HG03521 (cell line): ENCODE measurements around the gene CHRNB2.
A peak's percentile ranks its signal among the peaks of the same experiment; 100 is the strongest.

Experiments
- ATAC-seq: cut with Tn5 transposase; IDR thresholded peaks from one replicate; pipeline ENCODE4 v1.9.1; 2021; ENCODE audit warnings: mild to moderate bottlenecking, moderate library complexity; ENCODE audit not compliant: unreplicated experiment

CHRNB2 gene

DNA sequence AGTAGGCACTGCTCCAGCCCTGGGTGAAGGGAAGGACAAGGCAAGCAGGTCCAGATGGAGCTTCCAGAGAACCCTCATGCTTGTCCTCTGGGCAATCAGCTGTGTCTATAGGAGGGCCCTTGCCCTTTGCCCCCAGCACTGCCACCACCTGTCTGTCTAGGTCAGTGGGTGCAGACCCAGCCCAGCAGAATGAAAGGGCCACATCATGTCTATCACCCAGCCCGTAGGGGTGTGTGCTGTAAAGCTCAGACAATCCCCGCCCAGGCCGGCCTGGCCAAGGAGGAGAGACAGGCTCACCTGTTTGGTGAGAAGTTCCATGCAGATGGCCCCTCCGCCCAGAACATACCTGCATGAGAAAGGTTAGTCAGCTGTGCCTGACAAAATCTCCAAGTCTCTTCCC lies 16.1 kb upstream of the CHRNB2 start:
- ATAC-seq = no peak

DNA sequence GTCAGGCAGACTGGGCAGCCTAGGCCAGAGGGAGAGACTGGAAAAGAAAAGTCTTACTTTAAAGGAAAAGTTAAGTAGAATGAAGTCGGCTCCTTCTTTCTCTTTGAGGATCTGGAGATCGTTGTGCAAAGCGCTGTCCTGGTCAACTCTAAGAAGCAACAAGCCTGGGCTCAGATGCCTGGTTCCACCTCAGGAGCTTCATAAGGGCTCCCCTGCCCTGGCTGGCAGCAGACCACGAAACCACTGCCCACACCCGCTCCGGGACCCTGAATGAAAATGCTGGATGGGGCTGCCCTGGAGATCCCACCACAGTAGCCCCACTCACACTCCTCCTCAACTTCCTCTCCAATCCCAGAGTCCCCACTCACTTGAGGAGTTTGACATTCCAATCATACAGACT lies 15.5 kb upstream of the CHRNB2 start:
- no peak for ATAC-seq

DNA sequence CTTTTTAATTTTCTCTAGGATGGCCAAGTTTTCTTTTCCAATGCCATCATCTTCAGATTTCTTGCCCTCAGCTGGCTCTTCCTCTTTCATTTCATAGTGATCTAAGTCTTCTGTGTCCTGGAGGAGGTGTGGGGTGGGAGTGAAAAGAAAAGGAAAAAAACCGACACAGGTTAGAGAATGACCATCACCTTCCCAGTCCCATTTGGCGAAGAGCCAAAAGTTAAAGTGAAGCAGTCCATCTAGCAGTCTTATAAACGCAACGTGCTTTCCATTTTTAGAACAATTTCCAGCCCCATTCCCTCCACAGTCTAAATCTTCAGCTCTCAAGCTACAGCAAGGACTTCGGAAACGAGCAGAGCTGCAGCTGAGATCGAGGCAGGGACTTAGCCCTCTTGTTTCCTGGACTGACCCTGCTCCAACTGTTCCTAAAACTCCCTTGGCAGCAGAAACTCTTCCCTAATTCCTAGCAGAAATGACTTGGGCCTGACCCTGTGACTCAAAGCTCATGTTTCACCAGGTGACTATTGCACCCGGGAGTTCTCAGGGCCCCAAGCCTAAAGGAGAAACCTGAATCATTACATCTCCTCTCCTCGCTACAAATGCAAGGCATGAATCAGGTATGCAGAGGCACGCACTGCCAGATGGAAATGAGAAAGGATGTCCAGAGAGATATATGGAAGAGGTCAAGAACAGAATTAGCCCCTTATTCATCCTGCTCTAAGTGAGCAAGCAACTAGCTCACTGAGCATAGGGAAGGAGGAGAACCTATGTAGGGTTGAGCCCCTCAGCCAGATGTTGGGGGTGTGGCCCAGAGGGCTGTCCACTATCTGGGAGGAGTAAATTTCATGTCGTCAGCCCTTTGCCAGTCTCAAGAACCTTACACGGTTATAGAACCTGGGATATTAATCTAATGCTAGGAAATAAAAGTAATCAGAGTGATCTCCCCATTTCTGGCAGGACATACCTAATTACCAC lies 14.2 kb upstream of the CHRNB2 start:
- ATAC-seq = no peak

DNA sequence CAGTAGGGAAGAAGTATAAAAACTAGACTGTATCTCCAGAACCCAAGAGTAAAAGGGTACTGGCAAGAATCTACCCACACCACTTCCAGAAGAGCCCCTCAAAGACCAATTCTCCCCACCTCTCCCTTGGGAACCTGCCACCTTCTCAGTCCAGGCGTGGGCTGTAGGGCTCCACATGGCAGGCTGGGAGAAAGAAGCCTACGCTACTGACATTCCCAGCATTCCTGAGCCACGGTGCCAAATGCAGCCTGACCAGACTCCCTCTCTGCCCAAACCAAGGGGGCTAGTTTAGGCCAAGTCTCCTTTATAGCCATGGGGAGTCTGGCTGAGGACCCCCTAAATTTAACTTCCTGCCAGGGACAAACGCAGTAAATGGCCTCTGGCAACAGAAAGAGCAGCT lies 11.2 kb upstream of the CHRNB2 start:
- no peak for ATAC-seq

DNA sequence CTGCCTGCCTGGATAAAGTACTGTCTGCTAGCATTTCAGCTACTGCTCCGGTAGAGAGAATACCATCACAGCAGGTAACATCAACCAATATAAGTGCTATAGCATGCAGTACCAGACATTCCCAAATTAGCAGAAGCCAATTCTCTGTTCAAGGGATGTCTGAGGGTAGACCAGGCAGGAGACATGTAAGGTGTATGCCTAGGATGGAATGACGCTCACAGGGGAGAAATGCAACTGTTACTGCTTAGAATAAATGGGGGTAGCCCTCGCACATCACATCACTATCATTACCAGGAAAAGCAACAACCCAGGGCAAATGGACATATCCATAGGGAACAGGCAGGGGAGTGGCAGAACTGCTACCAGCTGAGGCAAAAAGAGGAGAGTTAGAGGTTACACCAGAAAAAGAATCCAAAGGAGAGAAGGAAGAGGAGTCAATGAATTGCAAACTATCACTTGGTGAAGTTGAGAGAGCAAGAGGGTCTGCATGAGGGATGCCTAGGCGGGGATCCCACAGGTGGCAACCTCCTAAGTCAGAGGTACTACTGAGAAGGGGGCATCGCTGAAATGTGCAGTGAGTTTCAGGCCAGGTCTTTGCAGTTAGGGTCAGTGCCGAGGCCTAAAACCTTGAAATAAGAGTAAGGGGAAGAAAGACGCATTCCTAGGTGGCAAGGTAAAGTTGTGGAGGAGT lies 10.2 kb upstream of the CHRNB2 start:
- no peak for ATAC-seq

DNA sequence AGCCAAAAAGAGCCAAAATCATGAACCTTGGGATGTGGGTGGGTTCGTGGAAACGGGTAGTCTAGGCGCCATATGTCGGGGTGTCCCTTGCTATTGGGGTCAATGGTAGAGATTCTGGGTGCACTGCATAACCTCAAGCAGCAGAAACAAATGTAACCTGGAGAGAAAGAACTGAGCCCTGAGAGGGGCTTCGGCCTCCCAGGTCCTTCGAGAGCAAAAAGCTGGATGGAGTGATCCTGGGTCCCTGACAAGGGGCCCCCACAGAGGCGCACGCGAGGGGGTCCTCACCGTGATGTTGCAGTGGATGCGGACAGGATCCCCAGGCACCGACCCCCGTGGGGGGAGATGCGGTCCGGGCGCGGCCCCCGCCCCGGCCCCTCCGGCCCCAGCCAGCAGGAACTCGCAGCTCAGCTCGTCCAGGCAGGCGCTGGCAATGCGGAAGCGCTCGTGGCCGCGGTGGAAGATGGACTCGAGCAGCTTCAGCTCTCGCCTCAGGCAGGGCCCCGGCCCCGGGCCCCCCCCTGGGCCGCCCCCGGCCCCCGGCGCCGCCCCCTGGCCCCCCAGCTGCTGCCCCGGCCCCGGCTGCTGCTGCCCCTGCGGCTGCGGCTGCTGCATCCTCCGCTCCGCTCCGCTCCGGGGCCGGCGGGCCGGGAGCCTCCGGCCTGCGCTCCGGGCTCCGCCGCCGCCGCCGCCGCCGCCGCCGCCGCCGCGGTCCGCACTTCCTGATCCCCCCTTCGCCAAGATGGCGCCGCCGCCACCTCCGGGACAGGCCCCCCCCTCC lies 9.4 kb upstream of the CHRNB2 start, which contains the start of gene UBE2Q1:
UBE2Q1 (minus strand) TSS at position 724 of the 781 bp plus-strand sequence; CDS start at position 615, 109 bp downstream.
- ATAC-seq = peak; percentile 17

DNA sequence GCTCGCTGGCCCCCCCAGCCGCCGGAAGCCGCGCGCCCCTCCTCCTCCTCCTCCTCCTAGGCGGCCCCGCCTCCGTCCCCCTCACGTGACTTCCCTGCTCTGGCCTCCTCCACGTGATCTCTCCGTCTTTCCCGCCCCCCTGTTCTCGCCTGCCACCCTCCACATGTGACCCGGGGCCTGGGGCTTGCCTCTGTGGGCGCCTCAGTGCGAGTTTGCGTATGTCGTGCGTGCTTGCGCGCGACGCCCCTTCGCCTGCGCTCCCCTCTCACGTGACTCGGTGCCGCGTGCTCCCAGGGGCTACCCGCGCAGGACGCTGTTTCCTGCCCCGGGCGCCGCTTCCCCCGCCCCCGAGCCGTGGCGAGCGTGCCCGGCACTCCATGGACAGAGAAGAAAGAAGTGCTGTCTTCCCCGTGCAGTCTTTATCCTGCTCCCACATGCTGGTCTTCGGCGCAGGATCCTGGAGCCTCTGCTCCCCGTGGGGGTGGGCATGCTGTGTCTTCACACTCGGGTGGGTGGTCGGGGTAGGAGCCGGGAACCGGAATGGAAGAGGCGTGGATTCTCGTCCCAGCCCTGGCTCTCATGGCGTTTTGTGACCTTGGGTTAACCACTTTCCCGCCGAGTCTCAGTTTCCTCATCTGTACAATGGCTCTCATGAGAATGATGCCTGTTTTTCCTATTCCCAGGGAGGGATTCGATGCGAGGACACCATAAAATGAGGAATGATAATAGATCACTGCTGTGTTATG lies 8.7 kb upstream of the CHRNB2 start:
- ATAC-seq = peak; percentile 86

DNA sequence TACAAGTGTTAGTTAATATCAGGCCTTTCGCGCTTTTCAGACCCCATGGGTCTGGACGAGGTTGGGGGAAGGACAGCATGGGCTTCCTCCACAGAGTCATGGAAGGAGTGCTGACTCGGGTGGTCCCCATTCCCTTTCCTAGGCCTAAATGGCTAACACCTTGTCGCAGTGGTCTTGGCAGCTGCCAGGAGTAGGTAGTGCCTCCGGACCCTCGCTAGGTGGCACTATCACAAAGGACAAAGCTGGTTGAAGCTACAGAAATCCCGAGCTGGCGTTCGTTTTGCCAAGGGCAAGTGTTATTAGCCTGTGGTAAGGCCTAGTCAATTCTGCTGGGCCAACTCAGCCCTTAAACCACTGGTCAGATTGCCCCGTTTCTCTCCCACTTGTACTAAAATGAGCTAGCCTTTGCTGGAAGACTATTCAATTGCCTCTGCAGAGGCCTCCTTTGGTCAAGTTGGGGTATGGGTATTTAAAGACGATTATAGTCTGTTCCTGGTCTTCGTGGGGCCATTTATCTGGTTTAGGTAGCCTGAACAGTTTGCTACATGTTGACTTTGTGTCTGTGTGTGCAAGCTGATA lies 8.0 kb upstream of the CHRNB2 start:
- ATAC-seq = peak; percentile 21

DNA sequence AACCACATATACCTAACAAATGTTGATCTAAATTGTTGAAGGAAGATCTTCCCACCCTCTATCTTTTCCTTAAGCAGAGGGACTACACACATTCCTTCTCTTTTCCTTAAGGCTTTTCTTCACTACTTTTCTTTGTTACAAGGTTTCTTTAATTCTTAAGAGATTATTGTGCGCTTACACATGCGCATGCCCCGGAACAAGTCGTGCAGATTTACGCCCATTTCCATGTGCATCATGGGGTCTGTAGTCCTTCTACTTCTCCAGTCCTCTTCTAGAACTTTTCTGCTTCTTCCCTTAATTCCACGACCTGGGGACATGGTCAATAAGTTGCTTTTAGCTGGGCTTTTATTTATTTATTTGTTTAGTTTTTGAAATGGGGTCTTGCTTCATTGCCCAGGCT lies 1.7 kb upstream of the CHRNB2 start:
- ATAC-seq = no peak

DNA sequence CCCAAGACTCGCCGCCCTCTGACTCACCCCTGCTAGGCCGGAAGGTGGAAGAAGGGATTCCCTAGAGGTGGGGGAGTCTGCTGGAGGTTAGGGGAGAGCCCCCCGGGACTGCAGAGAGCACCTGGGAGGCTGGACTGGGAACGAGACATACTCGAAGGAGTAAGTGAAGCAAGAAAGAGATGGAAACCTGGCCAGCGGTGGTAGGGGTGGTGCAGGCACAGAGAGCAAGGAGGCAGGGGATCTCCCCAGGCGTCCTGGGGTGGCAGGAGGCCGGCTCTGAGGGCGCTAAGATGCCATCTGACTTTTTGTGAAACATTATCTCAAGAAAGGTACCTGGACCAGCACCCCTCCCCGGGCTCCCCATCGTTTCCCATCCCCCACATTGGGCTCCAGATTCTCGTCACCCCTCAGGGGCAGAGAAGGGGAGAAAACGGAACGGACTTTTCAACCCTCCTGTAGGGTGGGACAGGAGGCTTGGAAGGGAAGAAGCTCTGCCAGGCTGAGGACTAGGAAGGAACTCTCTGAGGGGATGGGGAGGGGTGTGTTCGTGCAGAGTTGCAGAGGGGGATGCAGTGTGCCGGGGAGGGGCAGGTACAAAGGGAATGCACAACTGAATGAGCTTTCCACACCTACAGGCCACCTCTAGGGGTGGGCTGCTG lies 708 bp downstream of the CHRNB2 start:
- no peak for ATAC-seq

DNA sequence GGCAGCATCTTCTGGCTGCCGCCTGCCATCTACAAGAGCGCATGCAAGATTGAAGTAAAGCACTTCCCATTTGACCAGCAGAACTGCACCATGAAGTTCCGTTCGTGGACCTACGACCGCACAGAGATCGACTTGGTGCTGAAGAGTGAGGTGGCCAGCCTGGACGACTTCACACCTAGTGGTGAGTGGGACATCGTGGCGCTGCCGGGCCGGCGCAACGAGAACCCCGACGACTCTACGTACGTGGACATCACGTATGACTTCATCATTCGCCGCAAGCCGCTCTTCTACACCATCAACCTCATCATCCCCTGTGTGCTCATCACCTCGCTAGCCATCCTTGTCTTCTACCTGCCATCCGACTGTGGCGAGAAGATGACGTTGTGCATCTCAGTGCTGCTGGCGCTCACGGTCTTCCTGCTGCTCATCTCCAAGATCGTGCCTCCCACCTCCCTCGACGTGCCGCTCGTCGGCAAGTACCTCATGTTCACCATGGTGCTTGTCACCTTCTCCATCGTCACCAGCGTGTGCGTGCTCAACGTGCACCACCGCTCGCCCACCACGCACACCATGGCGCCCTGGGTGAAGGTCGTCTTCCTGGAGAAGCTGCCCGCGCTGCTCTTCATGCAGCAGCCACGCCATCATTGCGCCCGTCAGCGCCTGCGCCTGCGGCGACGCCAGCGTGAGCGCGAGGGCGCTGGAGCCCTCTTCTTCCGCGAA lies 3.8 kb downstream of the CHRNB2 start:
- no peak for ATAC-seq

DNA sequence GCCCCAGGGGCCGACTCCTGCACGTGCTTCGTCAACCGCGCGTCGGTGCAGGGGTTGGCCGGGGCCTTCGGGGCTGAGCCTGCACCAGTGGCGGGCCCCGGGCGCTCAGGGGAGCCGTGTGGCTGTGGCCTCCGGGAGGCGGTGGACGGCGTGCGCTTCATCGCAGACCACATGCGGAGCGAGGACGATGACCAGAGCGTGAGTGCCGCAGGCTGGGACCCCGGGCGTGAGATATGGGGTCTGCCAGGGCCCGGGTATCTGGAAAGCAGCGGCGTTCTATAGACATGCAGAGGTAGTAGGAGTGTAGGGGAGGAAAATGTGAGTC lies 4.3 kb downstream of the CHRNB2 start:
- no peak for ATAC-seq

DNA sequence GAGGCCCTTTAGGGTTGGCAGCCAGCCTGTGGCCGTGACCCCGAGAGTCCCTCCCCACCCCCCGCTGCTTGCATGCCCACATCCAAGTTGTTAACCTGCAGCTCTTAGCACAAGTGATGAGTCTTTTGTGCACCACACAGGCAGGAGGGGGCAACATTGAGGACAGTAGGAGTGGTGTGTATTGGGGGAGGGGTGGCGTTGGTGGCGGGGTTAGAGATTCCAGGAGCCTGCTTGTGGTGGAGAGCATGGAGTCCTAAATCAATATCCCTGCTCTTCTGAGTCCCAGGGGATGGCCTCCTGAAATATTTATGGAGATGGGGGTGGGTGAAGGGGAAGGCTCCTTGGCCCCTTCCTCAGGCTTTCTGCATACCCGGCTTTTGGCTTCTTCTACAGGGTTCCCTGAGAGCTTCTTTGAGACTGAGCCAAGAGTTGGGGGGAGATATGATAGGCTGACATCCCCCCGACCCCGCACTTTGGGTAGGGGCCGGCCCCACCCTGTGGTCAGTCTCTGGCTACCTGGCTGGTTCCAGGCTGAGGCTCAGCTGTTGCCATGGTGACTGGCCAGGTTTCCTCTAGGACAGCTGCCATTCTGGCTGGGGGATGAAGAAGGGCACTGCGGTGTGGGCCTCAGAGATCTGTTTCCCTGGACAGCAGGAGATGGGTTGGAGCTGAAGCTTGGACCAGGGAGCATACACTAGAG lies 5.0 kb downstream of the CHRNB2 start:
- ATAC-seq = no peak

DNA sequence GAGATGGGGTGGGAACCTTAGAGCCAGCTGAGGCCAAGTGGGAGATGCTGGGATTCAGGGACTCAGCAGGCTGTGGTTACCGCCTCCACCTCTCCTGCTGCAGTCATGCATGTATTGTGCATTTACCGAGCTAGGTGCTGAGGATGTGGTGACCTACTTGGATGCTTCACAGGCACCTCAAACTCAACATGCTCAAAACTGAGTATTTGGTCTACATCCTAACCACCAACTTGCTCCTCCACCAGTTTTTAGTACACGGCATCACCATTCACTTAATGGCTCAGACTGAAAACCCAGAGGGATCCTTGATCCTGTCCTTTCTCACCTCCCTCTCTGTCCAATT lies 5.6 kb downstream of the CHRNB2 start:
- ATAC-seq = no peak

DNA sequence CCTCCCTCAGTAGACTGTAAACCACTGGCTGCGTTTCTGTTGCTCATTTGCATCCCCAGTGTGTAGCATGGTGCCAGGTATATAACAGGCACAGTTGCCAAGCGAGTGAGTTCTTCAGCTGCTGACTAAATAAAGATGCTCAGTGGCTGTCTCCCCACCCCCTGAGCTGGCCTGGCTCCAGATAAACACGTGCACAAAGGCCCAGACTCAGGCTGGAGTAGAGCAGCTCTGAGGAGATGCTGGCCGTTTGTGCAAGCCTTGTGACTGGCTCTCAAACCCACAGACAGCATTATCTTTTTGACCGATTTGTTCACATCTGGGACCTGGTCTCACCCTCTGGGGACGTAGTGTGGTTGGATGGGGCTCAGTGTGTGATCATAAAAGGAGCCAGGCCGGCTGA lies 7.1 kb downstream of the CHRNB2 start:
- ATAC-seq = no peak

DNA sequence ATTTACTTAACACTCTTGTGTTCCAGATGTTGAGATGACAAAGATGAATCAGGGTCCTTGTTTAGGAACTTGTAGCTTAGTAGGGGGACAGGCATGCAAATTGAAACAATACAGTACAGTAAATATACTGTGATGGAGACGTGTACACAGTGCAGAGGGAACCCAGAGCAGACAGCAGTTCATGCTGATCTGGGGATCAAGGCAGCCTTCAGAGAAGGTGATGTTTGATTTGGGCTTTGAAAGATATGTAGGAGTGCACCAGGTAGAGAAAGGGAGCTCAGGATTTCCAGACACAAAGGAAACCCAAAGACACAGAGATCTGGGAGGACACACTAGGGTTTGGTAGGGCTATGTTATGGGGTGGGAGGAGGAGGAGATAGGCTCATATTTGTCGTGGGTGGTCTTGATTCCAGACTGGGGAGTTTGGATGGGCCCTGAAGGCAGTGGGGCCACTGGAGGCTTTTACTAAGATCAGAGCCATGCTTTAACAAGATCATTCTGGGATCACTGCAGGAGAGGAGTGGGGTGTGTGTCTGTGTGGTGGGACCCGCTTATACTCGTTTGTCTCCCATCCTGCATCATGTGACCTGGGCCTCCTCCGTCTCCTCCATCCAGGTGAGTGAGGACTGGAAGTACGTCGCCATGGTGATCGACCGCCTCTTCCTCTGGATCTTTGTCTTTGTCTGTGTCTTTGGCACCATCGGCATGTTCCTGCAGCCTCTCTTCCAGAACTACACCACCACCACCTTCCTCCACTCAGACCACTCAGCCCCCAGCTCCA lies 7.8 kb downstream of the CHRNB2 start:
- no peak for ATAC-seq

DNA sequence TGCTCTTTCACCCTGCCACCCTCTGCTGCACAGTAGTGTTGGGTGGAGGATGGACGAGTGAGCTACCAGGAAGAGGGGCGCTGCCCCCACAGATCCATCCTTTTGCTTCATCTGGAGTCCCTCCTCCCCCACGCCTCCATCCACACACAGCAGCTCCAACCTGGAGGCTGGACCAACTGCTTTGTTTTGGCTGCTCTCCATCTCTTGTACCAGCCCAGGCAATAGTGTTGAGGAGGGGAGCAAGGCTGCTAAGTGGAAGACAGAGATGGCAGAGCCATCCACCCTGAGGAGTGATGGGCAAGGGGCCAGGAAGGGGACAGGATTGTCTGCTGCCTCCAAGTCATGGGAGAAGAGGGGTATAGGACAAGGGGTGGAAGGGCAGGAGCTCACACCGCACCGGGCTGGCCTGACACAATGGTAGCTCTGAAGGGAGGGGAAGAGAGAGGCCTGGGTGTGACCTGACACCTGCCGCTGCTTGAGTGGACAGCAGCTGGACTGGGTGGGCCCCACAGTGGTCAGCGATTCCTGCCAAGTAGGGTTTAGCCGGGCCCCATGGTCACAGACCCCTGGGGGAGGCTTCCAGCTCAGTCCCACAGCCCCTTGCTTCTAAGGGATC lies 8.5 kb downstream of the CHRNB2 start:
- ATAC-seq = no peak
